HepG2 (cell line): ENCODE results near the gene CLASP1. TPM values are rescaled to one million over a fixed set of nuclear protein-coding genes. Genes with fewer than 3 reads are reported as not detected.

Source experiments
- ATAC-seq: fragments of 200-7000 bp; cut with Tn5 transposase; 3 replicates; pipeline ENCODE4 v1.9.1; 2020; ENCODE audit warnings: mild to moderate bottlenecking, moderate library complexity
- BruUV-seq: library from RNA; stranded (reverse); fragments of 400-500 nt; replicated peaks from 2 replicates; lab custom pipeline; 2021; lab: Mats Ljungman, UMichigan
- CTCF ChIA-PET: fragments of 300-600 bp; formaldehyde crosslinking; extraction: SDS; loops from one replicate; lab custom pipeline; 2021; ENCODE audit warnings: low total read pairs, inconsistent platforms, low intra/inter-chr PET ratio; lab: Yijun Ruan, JAX
- POLR2A ChIA-PET: fragments of 350-600 bp; sonication (Branson Sonifier 250); formaldehyde crosslinking; loops from one replicate; lab custom pipeline; 2020; ENCODE audit warnings: antibody characterized with exemption, inconsistent platforms; lab: Yijun Ruan, JAX
- DNase-seq: peaks from one replicate; pipeline ENCODE4 v3.0.0-alpha.2; 2015; ENCODE audit warnings: low spot score
- FAIRE-seq: peaks from 3 replicates; lab custom pipeline; 2011; peaks lifted over from hg19 to GRCh38; lab: Jason Lieb, UNC
- H2AFZ ChIP-seq: one replicate; pipeline ENCODE4 v1.6.1; 2011; ENCODE audit warnings: low read length, inconsistent platforms
- H3K27ac ChIP-seq: fragments of 300-600 bp; 3 replicates; pipeline ENCODE4 v1.8.0; 2011; ENCODE audit warnings: mixed run types, mild to moderate bottlenecking, mixed read lengths, low read length, inconsistent platforms; ENCODE audit not compliant: insufficient read depth; ENCODE audit errors: extremely low read length
- H3K27me3 ChIP-seq, 2 experiments: fragments of 200-600 bp in 1 of 2; 2 replicates in 1 of 2; 3 replicates in 1 of 2; pipeline versions ENCODE4 v1.6.0 to v1.8.0; 2011; ENCODE audit warnings: low read length in 2 of 2, mild to moderate bottlenecking in 2 of 2, moderate library complexity in 2 of 2, inconsistent platforms in 1 of 2; ENCODE audit not compliant: insufficient read depth in 2 of 2, control insufficient read depth in 1 of 2
- H3K36me3 ChIP-seq, 2 experiments: fragments of 200-600 bp in 1 of 2; replicated peaks in 1 of 2; 2 replicates in 1 of 2; 3 replicates in 1 of 2; pipeline versions ENCODE4 v1.5.1 to v1.8.0; 2011; ENCODE audit warnings: low read length in 2 of 2, inconsistent platforms in 1 of 2; ENCODE audit not compliant: insufficient read depth in 2 of 2, control insufficient read depth in 1 of 2
- H3K4me1 ChIP-seq: 2 replicates; pipeline ENCODE4 v1.5.1; 2012; ENCODE audit warnings: low read length, inconsistent platforms; ENCODE audit not compliant: insufficient read depth
- H3K4me2 ChIP-seq: 2 replicates; pipeline ENCODE4 v1.6.0; 2011; ENCODE audit warnings: low read depth, low read length, inconsistent platforms
- H3K4me3 ChIP-seq, 3 experiments: fragments of 200-600 bp in 1 of 3; sonication (generic), shearing (Covaris generic) in 1 of 3; replicated peaks in 1 of 3; 2 replicates each; pipeline ENCODE4 v1.5.1; 2011 to 2016; ENCODE audit warnings: low read length in 3 of 3, inconsistent platforms in 2 of 3, low read depth in 2 of 3, mild to moderate bottlenecking in 2 of 3, control low read depth in 1 of 3, mixed read lengths in 1 of 3; ENCODE audit not compliant: insufficient read depth in 1 of 3
- H3K79me2 ChIP-seq: one replicate; pipeline ENCODE4 v1.6.1; 2011; ENCODE audit warnings: low read length, inconsistent platforms; ENCODE audit not compliant: insufficient read depth
- H3K9ac ChIP-seq: 2 replicates; pipeline ENCODE4 v1.6.0; 2011; ENCODE audit warnings: mild to moderate bottlenecking, low read depth, low read length, inconsistent platforms; ENCODE audit not compliant: insufficient read depth
- H3K9me3 ChIP-seq: 2 replicates; pipeline ENCODE4 v1.5.1; 2012; ENCODE audit warnings: mild to moderate bottlenecking, low read length
- H4K20me1 ChIP-seq: 2 replicates; pipeline ENCODE4 v1.6.0; 2011; ENCODE audit warnings: inconsistent platforms, mild to moderate bottlenecking, low read length, moderate library complexity; ENCODE audit not compliant: insufficient read depth
- BHLHE40 ChIP-seq: IDR thresholded peaks from 2 replicates; pipeline ENCODE4 v1.6.1; 2011; ENCODE audit warnings: low read length, improper control_type of control experiment
- CBX1 ChIP-seq: IDR thresholded peaks from one replicate; pipeline ENCODE4 v1.6.1; 2016; ENCODE audit warnings: antibody characterized with exemption, low read depth
- CEBPG ChIP-seq: IDR thresholded peaks from 2 replicates; pipeline ENCODE4 v1.6.1; 2016
- CREM ChIP-seq, 2 experiments: sonication (generic) in 1 of 2; formaldehyde crosslinking in 1 of 2; IDR thresholded peaks; 2 replicates each; pipeline versions ENCODE4 v1.4.0 to v1.6.1; 2016 to 2020; ENCODE audit warnings: antibody characterized with exemption in 1 of 2, mild to moderate bottlenecking in 1 of 2, missing genetic modification reagents in 1 of 2
- HIVEP1 ChIP-seq: sonication (generic); formaldehyde crosslinking; IDR thresholded peaks from 2 replicates; pipeline ENCODE4 v1.4.0; 2020; ENCODE audit warnings: mild to moderate bottlenecking, missing genetic modification reagents
- HOXA5 ChIP-seq: sonication (generic); formaldehyde crosslinking; IDR thresholded peaks from 2 replicates; pipeline ENCODE4 v1.4.0; 2020; ENCODE audit warnings: missing genetic modification reagents
- SKIL ChIP-seq: sonication (generic); formaldehyde crosslinking; IDR thresholded peaks from 2 replicates; pipeline ENCODE4 v1.8.0; 2022; ENCODE audit warnings: missing genetic modification reagents, mild to moderate bottlenecking, moderate library complexity, borderline replicate concordance
- TFE3 ChIP-seq: IDR thresholded peaks from 2 replicates; pipeline ENCODE4 v1.6.1; 2016
- TRAFD1 ChIP-seq: sonication (generic); formaldehyde crosslinking; IDR thresholded peaks from 2 replicates; pipeline ENCODE4 v1.5.1; 2020; ENCODE audit warnings: missing genetic modification reagents, mild to moderate bottlenecking, borderline replicate concordance
- U2AF2 ChIP-seq: fragments of 200-400 bp; formaldehyde crosslinking; IDR thresholded peaks from 2 replicates; pipeline ENCODE4 v1.6.1; 2017; ENCODE audit warnings: low read depth, mild to moderate bottlenecking, low read length
- ZEB1 ChIP-seq: IDR thresholded peaks from 2 replicates; pipeline ENCODE4 v1.6.1; 2012; ENCODE audit warnings: mild to moderate bottlenecking, low read depth, inconsistent platforms; ENCODE audit not compliant: insufficient replicate concordance
- ZFP36L2 ChIP-seq: sonication (generic); formaldehyde crosslinking; IDR thresholded peaks from 2 replicates; pipeline ENCODE4 v1.4.0; 2020; ENCODE audit warnings: missing genetic modification reagents
- ZNF253 ChIP-seq: sonication (generic); formaldehyde crosslinking; IDR thresholded peaks from 2 replicates; pipeline ENCODE4 v1.8.0; 2022; ENCODE audit warnings: mild to moderate bottlenecking, missing genetic modification reagents, borderline replicate concordance
- ZNF577 ChIP-seq: sonication (generic); formaldehyde crosslinking; IDR thresholded peaks from 2 replicates; pipeline ENCODE4 v1.4.0; 2020; ENCODE audit warnings: mild to moderate bottlenecking, low read depth, missing genetic modification reagents, borderline replicate concordance
- ZNF687 ChIP-seq: sonication (generic); formaldehyde crosslinking; IDR thresholded peaks from 2 replicates; pipeline ENCODE4 v1.5.1; 2020; ENCODE audit warnings: mild to moderate bottlenecking, missing genetic modification reagents, moderate library complexity
- ZNF780A ChIP-seq: sonication (generic); formaldehyde crosslinking; IDR thresholded peaks from 2 replicates; pipeline ENCODE4 v1.8.0; 2022; ENCODE audit warnings: mild to moderate bottlenecking, missing genetic modification reagents, moderate library complexity
- WGBS: methylation state at CpG from one replicate; pipeline ENCODE4 v1.1.6; 2017; ENCODE audit warnings: low lambda C conversion rate; 5-methylcytosine and 5-hydroxymethylcytosine counted together
- in situ Hi-C: cut with HindIII; loops from 2 replicates; pipeline ENCODE4 v1.10.0; 2017; ENCODE audit warnings: low pct_unique_long_range_greater_than_20kb; ENCODE audit not compliant: extremely low pct_ligation_motif_present
- intact Hi-C: fragments of 100-400 bp; cut with micrococcal nuclease; formaldehyde crosslinking; loops from one replicate; pipeline ENCODE4 v1.10.0; 2022; ENCODE audit not compliant: unreplicated experiment
- polyA plus RNA-seq, 8 experiments: library from polyadenylated mRNA; depleted of rRNA in 3 of 8; stranded (reverse) in 7 of 8; unstranded in 1 of 8; fragments of >200 nt; fragmentation: Illumina TruSeq in 4 of 8; extraction: Trizol in 4 of 8; gene quantifications; 2 replicates each; pipeline versions ENCODE4 v1.2.1 to v1.2.3, GENCODE V29; 2011 to 2016; ENCODE audit warnings: low read depth in 4 of 8, missing spikeins in 1 of 8, mixed read lengths in 1 of 8; ENCODE audit not compliant: insufficient read depth in 1 of 8
- total RNA-seq, 5 experiments: library from RNA; depleted of rRNA; stranded (reverse); fragments of >200 nt; fragmentation: Illumina TruSeq; extraction: Trizol; gene quantifications; 2 replicates each; pipeline ENCODE4 v1.2.3, GENCODE V29; 2016; ENCODE audit warnings: low read depth in 1 of 5

The CLASP1 gene
- total and polyA plus RNA-seq, 2 of the 13 experiments (the other 11 are each of a cell fraction or from before 2014, with no cell fraction given), result 11.7 to 47.9 TPM

GRCh38 chr2:121603185-121603584 is 46.1 kb downstream of the CLASP1 start:
- Histone ChIP-seq H3K27me3 (no peaks in the 10 kb centered on the region), H2AFZ (no peak overlapping the region), H3K4me2 (no peak overlapping the region), H3K4me1 (peaks cover 28% of the 10 kb centered on the region), H3K79me2 (peaks cover 50% of the 10 kb centered on the region), H3K4me3 (no peak overlapping the region), H3K9ac (no peak overlapping the region), H3K9me3 (no peaks in the 10 kb centered on the region), H3K27ac (no peak overlapping the region), H4K20me1 (peaks cover 4% of the 10 kb centered on the region), H3K36me3 (peaks cover 9 to 34% of the 10 kb centered on the region in 2 experiments; a peak in 4 of 5 replicates)
- DNase-seq (no peak), ATAC-seq (no peak), FAIRE-seq (no peak)
- ChIA-PET CTCF (no interaction called here), POLR2A (no interaction called here)
- BruUV-seq, result no TSS peak
- intact Hi-C loops (no loop called here), in situ Hi-C loops (no loop called here)
- 91% methylated on average over 1 of the region's 1 CpG for WGBS
- no peak for TF ChIP-seq ZNF253 (CRISPR knock-in tag)
- no peak for TF ChIP-seq CBX1
- TF ChIP-seq CEBPG, result no peak
- no peak for TF ChIP-seq ZFP36L2 (CRISPR knock-in tag)
- TF ChIP-seq TRAFD1 (CRISPR knock-in tag), result no peak
- no peak for TF ChIP-seq TFE3 (CRISPR knock-in tag)
- no peak for TF ChIP-seq SKIL (CRISPR knock-in tag)
- TF ChIP-seq ZEB1, result no peak
- TF ChIP-seq HOXA5, result no peak
- no peak for TF ChIP-seq ZNF687
- TF ChIP-seq U2AF2, result no peak
- no peak for TF ChIP-seq CREM (IDR thresholded peaks at IDR 0.05)
- TF ChIP-seq CREM (CRISPR knock-in tag; IDR thresholded peaks at IDR 0.05), result no peak
- TF ChIP-seq BHLHE40, result no peak
- TF ChIP-seq ZNF780A (CRISPR knock-in tag), result no peak
- TF ChIP-seq ZNF577 (CRISPR knock-in tag), result no peak
- TF ChIP-seq HIVEP1 (CRISPR knock-in tag), result no peak
